GM12878 (cell line): Measurements from ENCODE around the gene METRN.

ENCODE experiments used
- BACH1 ChIP-seq: fragments of 450-650 bp; IDR thresholded peaks from 2 replicates; pipeline ENCODE4 v1.6.1; 2017; ENCODE audit warnings: mild to moderate bottlenecking, borderline replicate concordance
- EP300 ChIP-seq, 2 experiments: fragments of 150-350 bp in 1 of 2; IDR thresholded peaks; 2 replicates each; pipeline ENCODE4 v1.6.1; 2011 to 2012; ENCODE audit warnings: low read depth in 2 of 2, low read length in 2 of 2, borderline replicate concordance in 1 of 2, improper control_type of control experiment in 1 of 2, inconsistent platforms in 1 of 2; ENCODE audit not compliant: control insufficient read depth in 1 of 2
- ESRRA ChIP-seq: IDR thresholded peaks from 2 replicates; pipeline ENCODE4 v1.6.1; 2012; ENCODE audit warnings: mild to moderate bottlenecking, low read length, improper control_type of control experiment
- POLR2AphosphoS5 ChIP-seq: IDR thresholded peaks from 2 replicates; pipeline ENCODE4 v1.6.1; 2011; ENCODE audit warnings: mild to moderate bottlenecking, low read length, inconsistent platforms
- TF ChIP-seq, protein P1 (sequence below), 3 experiments: IDR thresholded peaks in 2 of 3; conservative IDR thresholded peaks in 1 of 3; 2 replicates each; pipeline ENCODE4 v1.5.1; 2011; ENCODE audit warnings: low read depth in 3 of 3, low read length in 3 of 3, mild to moderate bottlenecking in 3 of 3, control low read depth in 2 of 3, moderate library complexity in 2 of 3, inconsistent platforms in 1 of 3, mixed read lengths in 1 of 3; ENCODE audit not compliant: control insufficient read depth in 2 of 3, insufficient read depth in 1 of 3; ENCODE audit errors: extremely low read depth in 1 of 3

DNA sequence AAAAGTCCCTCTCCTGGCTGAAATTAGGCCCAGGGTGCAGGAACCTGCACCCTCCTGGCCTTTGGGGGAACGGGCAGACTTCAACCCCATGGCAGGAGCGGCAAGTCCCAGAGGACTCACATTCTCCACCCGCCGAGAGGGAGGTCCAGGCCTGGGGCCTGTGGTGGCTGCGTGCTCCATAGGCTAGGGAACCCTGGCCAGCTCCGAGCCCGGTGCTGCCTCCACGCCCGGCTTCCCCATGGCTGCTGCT, 11.2 kb downstream of the METRN start:
- no peak for TF ChIP-seq ESRRA
- TF ChIP-seq EP300 (IDR thresholded peaks at IDR 0.05; ENCODE audit: borderline replicate concordance in 1 of 2, control insufficient read depth in 1 of 2, low read depth in 2 of 2, low read length in 2 of 2), result no peak
- no peak for TF ChIP-seq POLR2AphosphoS5
- TF ChIP-seq BACH1, result no peak
- TF ChIP-seq, protein P1, sequence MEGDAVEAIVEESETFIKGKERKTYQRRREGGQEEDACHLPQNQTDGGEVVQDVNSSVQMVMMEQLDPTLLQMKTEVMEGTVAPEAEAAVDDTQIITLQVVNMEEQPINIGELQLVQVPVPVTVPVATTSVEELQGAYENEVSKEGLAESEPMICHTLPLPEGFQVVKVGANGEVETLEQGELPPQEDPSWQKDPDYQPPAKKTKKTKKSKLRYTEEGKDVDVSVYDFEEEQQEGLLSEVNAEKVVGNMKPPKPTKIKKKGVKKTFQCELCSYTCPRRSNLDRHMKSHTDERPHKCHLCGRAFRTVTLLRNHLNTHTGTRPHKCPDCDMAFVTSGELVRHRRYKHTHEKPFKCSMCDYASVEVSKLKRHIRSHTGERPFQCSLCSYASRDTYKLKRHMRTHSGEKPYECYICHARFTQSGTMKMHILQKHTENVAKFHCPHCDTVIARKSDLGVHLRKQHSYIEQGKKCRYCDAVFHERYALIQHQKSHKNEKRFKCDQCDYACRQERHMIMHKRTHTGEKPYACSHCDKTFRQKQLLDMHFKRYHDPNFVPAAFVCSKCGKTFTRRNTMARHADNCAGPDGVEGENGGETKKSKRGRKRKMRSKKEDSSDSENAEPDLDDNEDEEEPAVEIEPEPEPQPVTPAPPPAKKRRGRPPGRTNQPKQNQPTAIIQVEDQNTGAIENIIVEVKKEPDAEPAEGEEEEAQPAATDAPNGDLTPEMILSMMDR (IDR thresholded peaks at IDR 0.05 in 2 of 3, conservative IDR thresholded peaks at IDR 0.05 in 1 of 3; ENCODE audit: control insufficient read depth in 2 of 3, extremely low read depth in 1 of 3, insufficient read depth in 1 of 3, low read depth in 3 of 3, low read length in 3 of 3), result no peak
